Upper lobe of left lung (tissue), 4 donors: ENCODE measurements around the gene EVPL.

Source experiments
- POLR2A ChIP-seq, 4 donors: fragments of 450-650 bp; IDR thresholded peaks; one replicate each; pipeline ENCODE4 v1.5.1; 2016 to 2017; ENCODE audit warnings: antibody characterized with exemption in 4 of 4, mild to moderate bottlenecking in 2 of 4
- POLR2AphosphoS5 ChIP-seq, 2 donors: sonication (generic); formaldehyde crosslinking; IDR thresholded peaks; one replicate each; pipeline ENCODE4 v1.5.1; 2017; ENCODE audit warnings: antibody characterized with exemption in 2 of 2
- TF ChIP-seq, protein P1 (sequence below), 6 experiments: fragments of 450-650 bp in 4 of 6; fragments of 200-600 bp in 2 of 6; sonication (generic) in 2 of 6; IDR thresholded peaks; one replicate each; pipeline ENCODE4 v1.5.1; 2016 to 2019; ENCODE audit warnings: antibody characterized with exemption in 6 of 6

DNA sequence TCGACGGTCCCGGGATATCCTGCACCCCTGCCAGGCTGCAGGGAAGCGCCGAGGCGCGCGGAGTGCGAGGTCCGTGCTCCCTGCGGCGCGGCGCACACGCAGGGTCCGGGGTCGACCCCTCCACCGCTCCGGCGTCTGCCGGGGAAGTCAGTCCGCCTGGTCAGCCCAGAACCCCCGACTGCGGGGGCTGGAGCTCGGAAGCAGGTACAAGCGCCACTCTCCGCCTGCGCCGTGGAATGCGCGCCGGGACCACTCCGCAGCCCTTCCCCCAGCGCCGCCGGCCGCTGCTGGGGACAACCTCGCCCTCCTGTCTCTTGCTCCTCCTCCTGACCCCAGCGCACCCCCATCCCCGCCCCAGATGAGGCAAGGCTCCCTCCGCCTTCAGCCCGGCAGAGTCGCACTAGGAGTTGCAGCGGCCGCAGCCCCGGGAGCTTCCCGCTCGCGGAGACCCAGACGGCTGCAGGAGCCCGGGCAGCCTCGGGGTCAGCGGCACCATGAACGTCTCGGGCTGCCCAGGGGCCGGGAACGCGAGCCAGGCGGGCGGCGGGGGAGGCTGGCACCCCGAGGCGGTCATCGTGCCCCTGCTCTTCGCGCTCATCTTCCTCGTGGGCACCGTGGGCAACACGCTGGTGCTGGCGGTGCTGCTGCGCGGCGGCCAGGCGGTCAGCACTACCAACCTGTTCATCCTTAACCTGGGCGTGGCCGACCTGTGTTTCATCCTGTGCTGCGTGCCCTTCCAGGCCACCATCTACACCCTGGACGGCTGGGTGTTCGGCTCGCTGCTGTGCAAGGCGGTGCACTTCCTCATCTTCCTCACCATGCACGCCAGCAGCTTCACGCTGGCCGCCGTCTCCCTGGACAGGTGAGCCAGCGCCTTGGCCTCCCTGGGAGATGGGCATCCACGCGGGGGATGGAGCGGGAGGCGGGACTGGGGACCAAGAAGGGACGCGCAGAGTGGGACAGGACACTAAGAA lies 47.6 kb upstream of the EVPL start, which contains the start of gene GALR2:
- TF ChIP-seq, protein P1, sequence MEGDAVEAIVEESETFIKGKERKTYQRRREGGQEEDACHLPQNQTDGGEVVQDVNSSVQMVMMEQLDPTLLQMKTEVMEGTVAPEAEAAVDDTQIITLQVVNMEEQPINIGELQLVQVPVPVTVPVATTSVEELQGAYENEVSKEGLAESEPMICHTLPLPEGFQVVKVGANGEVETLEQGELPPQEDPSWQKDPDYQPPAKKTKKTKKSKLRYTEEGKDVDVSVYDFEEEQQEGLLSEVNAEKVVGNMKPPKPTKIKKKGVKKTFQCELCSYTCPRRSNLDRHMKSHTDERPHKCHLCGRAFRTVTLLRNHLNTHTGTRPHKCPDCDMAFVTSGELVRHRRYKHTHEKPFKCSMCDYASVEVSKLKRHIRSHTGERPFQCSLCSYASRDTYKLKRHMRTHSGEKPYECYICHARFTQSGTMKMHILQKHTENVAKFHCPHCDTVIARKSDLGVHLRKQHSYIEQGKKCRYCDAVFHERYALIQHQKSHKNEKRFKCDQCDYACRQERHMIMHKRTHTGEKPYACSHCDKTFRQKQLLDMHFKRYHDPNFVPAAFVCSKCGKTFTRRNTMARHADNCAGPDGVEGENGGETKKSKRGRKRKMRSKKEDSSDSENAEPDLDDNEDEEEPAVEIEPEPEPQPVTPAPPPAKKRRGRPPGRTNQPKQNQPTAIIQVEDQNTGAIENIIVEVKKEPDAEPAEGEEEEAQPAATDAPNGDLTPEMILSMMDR (IDR thresholded peaks at IDR 0.05): no peak
- TF ChIP-seq POLR2A (IDR thresholded peaks at IDR 0.05) (no peak), POLR2AphosphoS5 (IDR thresholded peaks at IDR 0.05) (no peak)
